PC-9 (cell line): Measurements from ENCODE around the gene PARP8.

ENCODE experiments used
- CTCF ChIP-seq: fragments of 200-600 bp; sonication (generic); conservative IDR thresholded peaks from 2 replicates; pipeline ENCODE4 v1.6.1; 2017; ENCODE audit warnings: mixed run types, antibody characterized with exemption, mild to moderate bottlenecking, moderate library complexity
- EZH2 ChIP-seq: fragments of 200-600 bp; sonication (generic); IDR thresholded peaks from 2 replicates; pipeline ENCODE4 v1.8.0; 2017; ENCODE audit warnings: antibody characterized with exemption, low read depth

DNA sequence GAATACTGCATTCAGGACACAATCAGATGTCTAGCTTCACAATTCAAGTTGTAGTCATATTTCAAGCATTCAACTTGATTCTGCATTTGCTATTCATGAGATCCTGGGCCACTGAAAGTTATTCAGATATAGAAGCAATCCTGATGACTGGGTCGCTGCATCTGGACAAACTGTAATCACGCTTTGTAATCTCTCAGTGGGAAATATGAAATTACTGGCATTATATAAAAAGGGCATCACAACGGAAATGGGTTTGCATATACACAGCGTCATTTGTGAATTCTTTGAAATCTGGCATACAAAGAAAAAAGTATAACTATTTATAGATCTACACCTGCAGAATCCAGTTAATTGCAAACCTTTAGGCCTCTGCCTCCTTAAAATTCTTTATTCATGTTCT is 102.2 kb downstream of the PARP8 start:
- no peak for TF ChIP-seq CTCF
- no peak for TF ChIP-seq EZH2
